ENCODE measurements around the gene SURF1.

- TF ChIP-seq POLR2A (IDR thresholded peaks at IDR 0.05) = no peak
- no peak for TF ChIP-seq CTCF (IDR thresholded peaks at IDR 0.05)
These were observed 41.1 kb upstream of the SURF1 start for GRCh38 chr9:133397370-133397769.
